A673 (cell line): ENCODE data around the gene SIRPA. TPM values are rescaled to one million over a fixed set of nuclear protein-coding genes. Genes with fewer than 3 reads are reported as not detected.

ENCODE experiments used
- BruUV-seq: library from RNA; stranded (reverse); fragments of 400-500 nt; replicated peaks from 2 replicates; lab custom pipeline; 2021; lab: Mats Ljungman, UMichigan
- CTCF ChIA-PET: fragments of 300-600 bp; sonication (Branson Sonifier 250); formaldehyde crosslinking; loops from one replicate; lab custom pipeline; 2022; ENCODE audit warnings: antibody characterized with exemption; lab: Charles Lee
- POLR2A ChIA-PET: fragments of 300-600 bp; sonication (Branson Sonifier 250); formaldehyde crosslinking; loops from one replicate; lab custom pipeline; 2022; ENCODE audit warnings: antibody characterized with exemption; ENCODE audit not compliant: low non-redundant PET; lab: Charles Lee
- DNase-seq: peaks from one replicate; pipeline ENCODE4 v3.0.0-alpha.2; 2015; ENCODE audit warnings: low spot score
- H3K27ac ChIP-seq: fragments of 200-600 bp; sonication (generic); 2 replicates; pipeline ENCODE4 v1.5.1; 2016; ENCODE audit warnings: mixed run types, low read depth, mild to moderate bottlenecking, mixed read lengths, antibody characterized with exemption, low read length; ENCODE audit not compliant: poor library complexity, severe bottlenecking
- H3K27me3 ChIP-seq: fragments of 200-600 bp; sonication (generic); replicated peaks from 2 replicates; pipeline ENCODE4 v1.6.1; 2017; ENCODE audit warnings: mixed run types, low read depth, mild to moderate bottlenecking, mixed read lengths, antibody characterized with exemption, low read length; ENCODE audit not compliant: insufficient read depth, poor library complexity
- H3K36me3 ChIP-seq: fragments of 200-600 bp; sonication (generic); 2 replicates; pipeline ENCODE4 v1.6.1; 2016; ENCODE audit warnings: mixed run types, mild to moderate bottlenecking, mixed read lengths, antibody characterized with exemption, low read length; ENCODE audit not compliant: insufficient read depth, poor library complexity, severe bottlenecking
- H3K4me1 ChIP-seq: fragments of 200-600 bp; sonication (generic); 2 replicates; pipeline ENCODE4 v1.6.1; 2017; ENCODE audit warnings: mixed run types, mild to moderate bottlenecking, mixed read lengths, antibody characterized with exemption, low read length; ENCODE audit not compliant: insufficient read depth, poor library complexity, severe bottlenecking
- H3K4me3 ChIP-seq: fragments of 200-600 bp; sonication (generic); 2 replicates; pipeline ENCODE4 v1.5.1; 2016; ENCODE audit warnings: low read depth, mixed run types, mild to moderate bottlenecking, mixed read lengths, low read length; ENCODE audit not compliant: poor library complexity, severe bottlenecking
- H3K9me3 ChIP-seq: fragments of 200-600 bp; sonication (generic); 2 replicates; pipeline ENCODE4 v1.6.1; 2016; ENCODE audit warnings: mixed run types, low read depth, mild to moderate bottlenecking, mixed read lengths, antibody characterized with exemption, low read length; ENCODE audit not compliant: poor library complexity, severe bottlenecking
- CTCF ChIP-seq: fragments of 300-800, 200-600 bp; sonication (generic); conservative IDR thresholded peaks from 2 replicates; pipeline ENCODE4 v1.5.1; 2017; ENCODE audit warnings: low read depth, mild to moderate bottlenecking, antibody characterized with exemption, low read length, moderate library complexity, mixed read lengths
- EZH2 ChIP-seq: fragments of 200-600 bp; sonication (generic); IDR thresholded peaks from 2 replicates; pipeline ENCODE4 v1.6.1; 2017; ENCODE audit warnings: borderline replicate concordance, low read depth, mild to moderate bottlenecking, mixed read lengths, antibody characterized with exemption, low read length; ENCODE audit not compliant: poor library complexity, severe bottlenecking
- intact Hi-C: fragments of 100-400 bp; cut with micrococcal nuclease; formaldehyde crosslinking; loops from one replicate; pipeline ENCODE4 v1.10.0; 2022; ENCODE audit not compliant: unreplicated experiment
- total RNA-seq: library from RNA; stranded (reverse); gene quantifications from 2 replicates; pipeline ENCODE4 v1.2.3, GENCODE V29; 2021

The SIRPA gene
- total RNA-seq, 1 experiment from 2014 or later, result 81.0 TPM

GRCh38 chr20:1933465-1933870 lies 38.3 kb downstream of the SIRPA start:
- TF ChIP-seq CTCF (no peak), EZH2 (no peak)
- Histone ChIP-seq H3K36me3 (peaks cover 42% of the 10 kb centered on the region), H3K27ac (no peak overlapping the region), H3K4me1 (peaks cover 13% of the 10 kb centered on the region), H3K4me3 (no peak overlapping the region), H3K27me3 (no peaks in the 10 kb centered on the region), H3K9me3 (no peaks in the 10 kb centered on the region)
- ChIA-PET CTCF (no interaction called here), POLR2A (no interaction called here)
- intact Hi-C loops, result no loop called here
- no TSS peak for BruUV-seq
- DNase-seq, result no peak

- Histone ChIP-seq H3K27ac (no peak overlapping the region), H3K27me3 (no peaks in the 10 kb centered on the region), H3K9me3 (no peaks in the 10 kb centered on the region), H3K4me1 (peaks cover 13% of the 10 kb centered on the region), H3K36me3 (peaks cover 46% of the 10 kb centered on the region), H3K4me3 (no peak overlapping the region)
- DNase-seq, result no peak
- BruUV-seq, result no TSS peak
- ChIA-PET CTCF (no interaction called here), POLR2A (no interaction called here)
- intact Hi-C loops, result no loop called here
- TF ChIP-seq EZH2 (no peak), CTCF (no peak)
Measured at GRCh38 chr20:1934156-1934555, 38.9 kb downstream of the SIRPA start.

- ChIA-PET CTCF (no interaction called here), POLR2A (no interaction called here)
- no TSS peak for BruUV-seq
- intact Hi-C loops, result no loop called here
- Histone ChIP-seq H3K9me3 (no peaks in the 10 kb centered on the region), H3K27me3 (no peaks in the 10 kb centered on the region), H3K27ac (no peak overlapping the region), H3K36me3 (peaks cover 46% of the 10 kb centered on the region), H3K4me1 (peaks cover 13% of the 10 kb centered on the region), H3K4me3 (no peak overlapping the region)
- peak; percentile 63 for DNase-seq
- no peak for TF ChIP-seq EZH2
Measured at GRCh38 chr20:1934721-1935573, 39.7 kb downstream of the SIRPA start.
